GM19324 (cell line): ENCODE measurements around the gene POTEJ.
"Not testable (repeated sequence)": the region's sequence is repeated elsewhere in the genome, so short reads cannot be mapped to it uniquely, and the experiment has no call there.

ENCODE experiments used
- ATAC-seq: cut with Tn5 transposase; IDR thresholded peaks from one replicate; pipeline ENCODE4 v1.9.1; 2021; ENCODE audit warnings: mild to moderate bottlenecking, moderate library complexity; ENCODE audit not compliant: unreplicated experiment, low FRiP score

The POTEJ gene

DNA sequence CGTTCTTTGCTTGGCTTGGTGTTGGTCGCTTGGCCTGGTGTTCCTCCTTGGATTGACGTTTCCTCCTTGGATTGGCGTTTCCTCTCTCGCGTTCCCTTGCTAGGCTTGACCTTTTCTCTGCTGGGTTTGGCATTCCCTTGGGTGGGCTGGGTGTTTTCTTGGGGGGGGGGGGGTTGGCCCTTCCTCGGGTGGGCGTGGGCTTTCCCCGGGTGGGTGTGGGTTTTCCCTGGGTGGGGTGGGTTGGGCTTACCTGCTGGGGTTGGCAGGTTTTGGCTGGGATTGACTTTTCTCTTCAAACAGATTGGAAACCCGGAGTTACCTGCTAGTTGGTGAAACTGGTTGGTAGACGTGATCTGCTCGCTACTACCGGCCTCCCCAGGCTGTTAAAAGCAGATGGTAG is at the start of gene POTEJ:
Gene POTEJ (plus strand): TSS at position 301 of the 400 bp plus-strand sequence. CDS start 93 bp downstream, at position 394.
- not testable (repeated sequence) for ATAC-seq

DNA sequence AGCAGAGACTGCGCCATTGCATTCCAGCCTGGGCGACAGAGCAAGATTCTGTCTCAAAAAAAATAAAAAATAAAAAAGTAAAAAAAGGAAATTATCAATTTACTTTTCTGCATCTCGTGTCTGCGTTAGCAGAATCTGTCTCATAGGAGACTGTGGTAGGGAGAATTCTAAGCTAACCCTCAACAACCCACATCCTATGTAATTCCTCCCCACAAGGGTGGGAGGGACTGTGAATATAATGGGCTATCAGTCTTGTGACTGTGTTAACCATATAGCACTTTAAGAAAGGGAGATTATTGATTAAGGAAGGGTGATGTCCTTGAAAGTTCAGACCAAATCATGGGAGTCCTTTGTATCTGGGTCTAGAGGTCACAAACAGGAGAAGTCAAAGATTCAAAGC is 45.1 kb upstream of the POTEJ start:
- ATAC-seq: not testable (repeated sequence)

DNA sequence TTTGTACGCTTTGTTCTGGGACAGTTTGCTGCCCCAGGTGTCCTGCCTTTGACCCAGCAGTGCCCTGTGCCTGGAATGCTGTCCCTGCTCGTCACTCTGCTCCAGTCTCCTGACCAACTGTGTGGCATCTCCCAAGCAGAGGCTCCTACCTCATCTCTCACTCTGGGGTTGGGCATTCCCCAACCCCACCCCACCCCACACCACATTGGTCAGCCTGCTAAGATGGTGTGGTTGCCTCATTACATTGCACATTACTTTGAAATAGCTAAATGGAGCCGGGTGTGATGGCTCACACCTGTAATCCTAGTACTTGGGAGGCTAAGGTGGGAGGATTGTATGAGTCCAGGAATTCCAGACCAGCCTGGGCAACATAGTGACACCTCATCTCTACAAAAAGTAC is 39.3 kb upstream of the POTEJ start:
- ATAC-seq: not testable (repeated sequence)

DNA sequence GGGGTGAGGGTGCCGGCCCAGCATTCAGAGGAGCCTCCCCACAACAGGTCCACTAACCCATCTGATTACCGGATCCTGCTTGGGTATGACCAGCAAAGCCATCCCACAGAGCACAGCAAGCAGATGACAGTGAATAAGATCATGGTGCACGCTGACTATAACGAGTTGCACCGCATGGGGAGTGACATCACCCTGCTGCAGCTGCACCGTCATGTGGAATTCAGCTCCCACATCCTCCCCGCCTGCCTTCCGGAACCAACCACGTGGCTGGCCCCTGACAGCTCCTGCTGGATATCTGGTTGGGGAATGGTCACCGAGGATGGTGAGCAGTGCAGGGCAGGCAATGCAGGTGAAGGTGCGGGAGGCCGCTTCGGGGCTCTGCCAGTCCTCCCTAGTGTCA is 37.0 kb upstream of the POTEJ start:
- ATAC-seq: not testable (repeated sequence)

DNA sequence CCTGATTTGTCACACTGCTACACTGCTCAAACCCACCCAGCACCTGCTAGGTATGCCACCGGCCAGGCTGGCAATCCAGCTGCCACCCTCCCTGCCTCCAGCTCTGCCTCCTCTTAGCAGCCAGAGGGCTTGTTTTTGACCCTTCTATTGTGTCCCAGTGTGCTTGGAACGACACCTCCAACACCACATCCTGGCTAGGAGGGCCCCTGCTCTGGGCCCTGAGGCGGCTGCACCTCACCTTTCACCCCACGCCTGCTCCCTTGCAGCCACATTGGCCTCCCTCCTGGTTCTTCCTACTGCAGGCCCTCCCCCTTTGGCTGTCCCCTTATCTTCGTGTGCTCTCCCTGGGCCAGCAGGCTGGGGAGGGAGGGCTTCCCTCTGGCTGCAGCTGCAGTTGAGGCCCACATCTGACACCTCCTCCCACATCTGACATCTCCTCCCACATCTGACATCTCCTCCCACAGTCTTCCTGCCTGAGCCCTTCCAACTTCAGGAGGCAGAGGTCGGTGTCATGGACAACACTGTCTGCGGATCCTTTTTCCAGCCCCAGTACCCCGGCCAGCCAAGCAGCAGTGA is 34.9 kb upstream of the POTEJ start:
- not testable (repeated sequence) for ATAC-seq

DNA sequence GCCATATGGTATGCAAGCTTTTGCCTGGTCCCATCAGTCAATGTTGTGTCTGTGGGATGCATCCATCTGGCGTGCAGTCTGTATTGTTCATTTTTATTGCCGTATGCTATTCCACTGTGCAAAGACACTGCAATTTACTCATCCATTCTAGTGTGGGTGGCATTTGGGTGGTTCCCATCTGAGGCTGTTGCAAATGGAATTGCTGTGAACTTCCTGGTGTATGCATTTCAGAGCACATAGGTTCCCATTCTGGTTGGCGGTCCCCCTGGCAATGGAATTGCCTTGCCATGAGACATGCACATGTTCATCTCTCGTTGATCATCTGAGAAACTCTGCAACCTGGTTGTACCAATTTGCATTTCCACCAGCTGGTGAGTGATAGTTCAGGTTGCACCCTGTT is 33.7 kb upstream of the POTEJ start:
- not testable (repeated sequence) for ATAC-seq

DNA sequence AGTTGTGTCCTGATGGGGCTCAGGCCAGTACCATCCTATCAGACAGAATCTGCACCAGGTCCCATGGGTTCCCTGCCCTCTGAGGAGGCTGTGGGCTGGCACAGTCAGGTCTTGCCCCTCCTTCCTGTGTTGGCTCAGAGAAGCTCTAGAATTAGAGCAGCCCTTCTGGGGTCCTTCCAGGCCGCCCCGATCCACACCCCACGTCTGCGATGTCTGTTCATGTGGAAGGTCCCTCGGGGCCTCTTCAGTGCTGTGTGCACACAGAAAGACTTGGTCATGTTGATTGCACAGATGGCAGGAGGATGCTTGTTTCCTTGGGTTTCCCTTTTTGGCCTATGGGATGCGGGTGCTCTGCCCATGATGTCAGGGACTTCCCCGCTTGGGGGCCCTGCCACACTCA is 32.1 kb upstream of the POTEJ start:
- not testable (repeated sequence) for ATAC-seq

DNA sequence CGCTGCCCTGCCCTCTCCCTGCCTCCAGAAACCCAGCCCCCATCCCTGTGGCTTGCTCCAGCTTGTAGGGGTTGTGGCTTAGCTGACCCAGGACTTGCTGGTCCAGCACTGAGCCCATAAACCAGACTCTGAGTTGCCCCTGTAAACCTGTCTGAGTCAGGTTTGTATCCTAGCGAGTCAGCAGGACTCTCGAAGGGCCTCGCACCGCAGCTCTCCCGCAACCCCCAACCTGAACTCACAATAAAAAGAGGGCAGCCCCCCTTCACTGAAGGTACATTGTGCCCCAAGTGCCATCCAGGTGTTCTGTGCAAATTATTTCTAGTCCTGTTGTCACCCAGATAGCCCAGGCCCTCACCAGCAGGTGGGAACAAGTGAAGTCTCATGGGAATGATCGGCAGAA is 29.7 kb upstream of the POTEJ start:
- not testable (repeated sequence) for ATAC-seq

DNA sequence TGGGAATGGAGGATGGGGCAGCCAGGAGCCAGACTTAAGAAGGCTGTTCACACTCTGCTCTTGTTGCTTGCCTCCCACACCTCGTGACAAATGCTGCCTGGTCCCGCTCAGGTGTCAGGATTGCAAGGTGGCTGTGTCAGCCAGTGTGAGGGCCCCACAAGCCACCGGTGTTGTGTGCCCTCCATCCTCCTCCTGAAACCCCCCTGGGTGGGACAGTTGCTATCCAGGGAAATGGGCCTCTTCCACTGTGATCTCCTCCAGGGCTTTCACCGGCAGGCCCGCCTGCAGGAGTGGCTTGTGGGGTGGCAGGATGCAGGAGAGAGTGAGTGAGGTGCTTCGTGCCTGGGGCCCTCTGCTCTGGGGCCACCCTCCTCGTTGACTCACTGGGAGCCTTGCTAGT is 28.3 kb upstream of the POTEJ start:
- ATAC-seq: not testable (repeated sequence)

DNA sequence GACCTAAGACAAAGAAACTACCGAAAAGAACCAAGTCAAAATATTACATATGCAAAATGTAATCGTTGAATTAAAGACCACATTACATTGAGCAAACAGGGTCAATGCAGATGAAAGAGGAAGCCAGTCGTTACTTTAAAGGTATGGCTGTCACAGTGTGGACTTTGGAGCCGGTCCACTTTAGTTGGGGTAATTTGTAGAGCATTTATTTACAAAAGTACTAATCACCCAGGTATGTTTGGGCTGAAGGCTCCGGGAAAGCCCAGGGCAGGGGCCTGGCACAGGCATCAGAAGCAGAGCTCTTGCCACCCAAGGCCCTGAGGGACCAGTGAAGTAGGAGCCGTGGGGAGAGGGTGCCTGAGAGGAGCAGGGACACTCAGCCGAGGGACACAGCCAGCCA is 27.7 kb upstream of the POTEJ start:
- ATAC-seq: not testable (repeated sequence)

DNA sequence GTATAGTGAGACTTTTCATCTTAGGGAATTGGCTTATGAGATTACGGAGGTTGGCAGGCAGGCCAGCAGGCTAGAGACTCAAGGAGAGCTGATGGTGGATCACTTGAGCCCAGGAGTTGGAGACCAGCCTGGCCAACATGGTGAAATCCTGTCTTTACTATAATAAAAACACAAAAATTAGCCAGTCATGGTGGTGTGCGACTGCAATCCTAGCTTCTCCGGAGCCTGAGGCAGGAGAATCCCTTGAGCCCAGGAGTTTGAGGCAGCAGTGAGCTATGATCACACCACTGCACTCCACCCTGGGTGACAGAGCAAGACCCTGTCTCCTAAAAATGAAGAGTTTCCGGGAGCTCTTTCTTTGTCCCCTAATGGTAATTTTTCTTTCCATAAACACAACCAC is 26.5 kb upstream of the POTEJ start:
- ATAC-seq: not testable (repeated sequence)

DNA sequence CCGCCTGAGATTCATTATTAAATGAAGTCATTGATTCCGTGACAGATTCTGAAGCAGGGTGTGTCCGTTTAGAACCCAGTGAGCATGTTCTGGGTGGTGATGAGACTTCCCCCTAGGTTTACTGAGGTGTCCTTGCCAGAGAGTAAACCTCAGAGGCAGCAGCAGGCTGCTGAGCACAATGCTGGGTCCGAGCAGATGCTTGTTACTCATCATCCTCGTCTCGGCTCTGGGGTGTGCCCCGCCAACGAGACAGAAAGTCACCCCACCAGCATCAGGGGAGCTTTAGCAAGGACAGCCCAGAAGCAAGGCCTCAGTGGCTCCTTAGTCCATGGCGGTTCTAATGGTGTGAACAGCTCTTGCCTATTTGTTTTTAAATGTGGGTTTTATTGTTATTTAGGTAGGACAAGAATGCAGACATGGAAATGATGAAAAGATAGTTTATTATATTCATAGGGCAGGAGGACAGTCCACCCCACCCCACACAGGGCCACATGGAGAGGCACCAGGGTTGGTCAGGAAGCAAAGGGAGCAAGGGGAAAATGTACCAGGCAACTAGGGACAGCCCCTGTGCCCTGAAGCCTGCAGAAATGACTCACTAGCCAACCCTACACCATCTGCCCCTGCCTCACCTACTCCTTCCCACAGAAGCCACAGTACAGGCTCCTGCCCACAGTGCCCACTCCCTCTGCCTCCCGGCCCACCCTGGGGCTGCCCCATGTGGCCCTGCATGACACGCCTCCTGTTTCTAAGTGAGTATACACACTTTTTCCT is 22.4 kb upstream of the POTEJ start:
- ATAC-seq: peak; percentile 37

DNA sequence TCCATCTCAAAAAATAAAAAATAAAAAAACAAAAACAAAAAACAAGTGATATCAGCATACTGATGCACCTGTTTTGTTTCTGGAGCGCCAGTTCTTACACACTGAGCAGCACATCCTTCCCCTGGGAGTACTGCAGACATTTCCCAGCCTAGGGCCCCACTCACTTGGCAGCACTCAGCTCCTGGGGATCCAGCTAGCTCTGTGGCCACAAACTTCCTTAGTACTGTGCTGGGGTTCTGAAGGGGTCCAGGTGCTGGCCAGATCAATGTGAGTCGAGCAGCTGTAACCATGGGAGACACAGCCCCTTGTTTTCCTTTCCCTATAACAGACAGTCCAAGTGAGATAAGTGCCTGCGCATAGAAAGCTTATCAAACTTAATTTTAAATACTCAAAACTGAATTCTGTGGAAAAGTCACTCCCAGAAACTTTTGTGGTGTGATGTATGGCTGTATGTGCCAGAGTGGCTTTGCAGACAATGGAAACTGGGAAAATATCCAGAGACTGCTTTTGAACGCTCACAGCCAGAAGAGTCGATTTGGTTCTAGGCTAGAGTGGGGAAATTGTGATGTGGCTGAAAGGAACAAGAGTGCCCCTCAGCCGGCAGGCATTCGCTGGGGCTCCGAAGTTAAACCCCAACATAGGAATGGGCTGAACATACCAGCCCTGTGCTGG is 20.9 kb upstream of the POTEJ start:
- ATAC-seq: not testable (repeated sequence)

DNA sequence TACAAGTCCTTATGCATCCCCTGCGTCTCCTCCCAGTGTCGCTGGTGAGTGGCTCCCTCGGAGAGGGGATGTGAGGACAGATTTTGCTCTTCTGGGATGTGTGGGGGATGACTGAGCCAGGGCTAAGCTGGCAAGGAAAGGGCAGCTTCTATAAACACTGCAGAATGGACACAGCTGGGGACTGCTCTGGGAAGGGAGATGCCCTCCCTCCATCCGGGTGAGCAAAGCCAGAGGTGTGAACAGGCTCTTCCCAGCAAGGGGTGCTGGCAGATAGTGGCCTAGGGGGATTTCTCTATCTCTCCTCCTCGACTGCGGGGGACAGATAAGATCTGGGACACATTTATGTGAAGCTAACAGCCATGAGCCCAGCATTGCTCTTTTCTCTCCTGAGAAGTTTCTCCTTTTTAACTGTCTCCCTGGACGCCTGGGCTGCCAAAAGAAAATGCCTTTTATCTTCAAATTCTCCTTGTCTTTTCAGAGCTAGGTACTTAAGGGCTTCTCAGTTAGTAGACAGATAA is 20.3 kb upstream of the POTEJ start:
- ATAC-seq: not testable (repeated sequence)

DNA sequence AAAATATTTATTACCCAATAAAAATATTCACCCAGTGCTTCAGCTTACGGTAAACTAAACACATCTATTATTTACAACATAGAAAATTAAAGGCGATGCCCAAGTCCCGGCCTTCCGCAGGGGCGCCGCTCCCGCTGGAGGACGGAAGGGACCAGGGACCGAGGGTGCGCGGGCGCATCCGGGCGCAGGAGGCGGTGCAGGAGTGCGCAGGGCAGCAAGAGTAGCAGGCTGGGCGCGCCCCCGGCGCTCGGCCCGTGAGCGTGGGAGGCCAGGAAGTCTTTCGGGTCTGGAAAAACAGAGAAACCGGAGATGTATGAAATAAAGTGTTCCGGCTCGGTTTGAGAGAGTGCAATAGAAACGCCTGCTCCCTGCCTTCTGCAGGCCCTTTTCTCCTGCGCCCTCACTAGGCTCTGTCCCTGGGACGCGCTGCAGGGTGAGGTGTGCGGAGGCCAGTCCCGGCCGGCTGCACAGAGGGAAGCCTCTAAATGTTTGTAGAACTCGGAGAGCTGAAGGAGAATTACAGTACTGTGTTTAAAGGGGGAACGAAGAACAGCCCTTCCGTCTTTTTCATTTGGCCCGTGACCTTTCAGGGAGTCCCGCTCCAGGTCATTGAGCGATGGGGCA is 18.3 kb upstream of the POTEJ start:
- not testable (repeated sequence) for ATAC-seq

DNA sequence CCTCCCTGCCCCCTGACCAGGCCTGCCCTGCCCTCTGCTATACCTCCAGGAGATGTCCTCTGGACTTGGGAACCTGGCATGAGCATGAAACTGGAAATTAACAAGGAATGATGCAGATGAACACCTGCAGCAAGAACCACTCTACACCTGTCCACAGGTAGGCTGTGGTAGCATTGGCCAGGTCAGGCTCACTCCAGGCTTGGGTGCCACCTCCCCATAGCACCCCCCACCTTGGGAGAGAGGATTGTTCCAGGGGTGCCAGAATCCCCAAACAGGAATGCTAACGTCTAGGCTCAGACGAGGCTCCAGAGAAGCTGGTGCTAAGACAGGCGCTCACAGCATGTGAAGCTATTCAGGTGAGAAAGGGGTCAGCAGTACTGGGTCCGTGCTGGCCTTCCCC is 17.2 kb upstream of the POTEJ start:
- not testable (repeated sequence) for ATAC-seq

DNA sequence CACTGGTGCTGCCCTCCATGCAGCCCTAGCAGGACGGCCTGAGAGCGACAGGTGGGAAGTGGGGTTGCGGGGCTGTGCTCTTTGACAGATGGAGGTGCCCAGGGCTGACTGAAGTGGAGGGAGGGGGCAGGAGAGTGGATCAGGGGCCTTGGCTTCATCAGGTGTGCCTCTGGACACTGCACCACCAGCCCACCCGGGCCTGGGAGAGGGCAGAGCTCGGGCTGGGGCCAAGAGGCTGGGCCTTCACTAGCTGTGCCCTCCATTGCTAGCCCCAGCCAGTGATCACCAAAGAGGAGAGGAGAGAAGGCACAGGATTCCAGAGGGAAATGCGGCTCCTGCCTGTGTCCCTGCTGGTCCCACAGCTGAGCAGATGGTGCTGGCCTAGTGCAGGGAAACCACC is 14.5 kb upstream of the POTEJ start:
- ATAC-seq: not testable (repeated sequence)

DNA sequence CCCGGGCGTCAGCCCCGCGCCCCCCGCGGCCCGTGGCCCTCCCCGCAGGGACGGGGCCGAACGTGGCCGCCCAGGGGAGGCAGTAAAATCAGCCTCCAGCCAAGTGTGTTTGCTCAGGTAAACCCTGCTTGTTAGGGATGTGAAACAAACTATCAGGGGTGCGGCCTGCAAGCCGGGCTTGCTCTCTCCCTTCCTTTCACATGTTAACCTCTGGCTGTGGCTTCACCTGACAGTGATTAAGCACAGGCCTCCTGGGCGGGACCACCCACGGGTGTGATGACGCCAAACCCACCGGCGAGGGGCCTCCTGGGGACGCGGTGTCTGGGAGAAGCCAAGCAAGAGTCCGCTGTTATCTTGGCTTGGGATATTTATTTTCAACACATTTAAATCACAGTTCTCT is 13.2 kb upstream of the POTEJ start:
- not testable (repeated sequence) for ATAC-seq

DNA sequence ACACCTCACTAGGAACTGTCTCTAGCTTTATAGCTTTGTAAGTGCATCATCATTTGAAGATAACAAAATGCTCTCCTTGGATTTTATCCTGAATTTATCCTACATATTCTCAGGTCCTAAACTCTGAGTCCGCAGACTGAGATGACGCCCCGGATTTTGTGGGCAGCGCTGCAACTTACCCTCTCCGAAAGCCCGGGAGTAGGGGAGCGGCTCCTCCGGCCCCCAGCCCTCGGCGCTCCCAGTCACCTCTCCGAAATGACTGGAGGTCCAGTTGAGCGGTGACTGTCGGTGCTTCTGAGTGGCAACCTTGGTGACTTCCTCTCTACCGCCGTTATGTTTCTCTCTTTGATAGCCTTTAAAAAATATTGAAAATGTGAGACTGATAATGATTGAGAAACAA is 12.8 kb upstream of the POTEJ start:
- not testable (repeated sequence) for ATAC-seq

DNA sequence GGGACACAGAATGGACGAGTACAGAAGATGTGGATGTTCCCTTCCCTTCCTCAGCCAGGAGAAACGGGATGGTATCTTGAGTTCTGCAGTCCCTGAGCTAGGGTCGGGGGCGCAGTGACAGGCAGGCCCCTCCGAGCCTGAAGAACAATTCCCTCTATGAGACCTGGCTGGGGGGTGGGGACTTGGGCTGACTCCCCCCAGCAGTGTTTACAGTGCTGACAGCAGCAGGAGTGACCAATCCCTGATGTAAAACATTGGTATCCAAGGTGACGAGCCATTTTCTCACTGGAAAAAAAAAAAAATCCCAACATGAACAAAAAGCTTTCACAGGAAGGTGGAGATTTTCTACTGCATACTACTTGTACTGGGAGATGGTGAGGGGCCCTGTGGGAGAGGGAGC is 11.8 kb upstream of the POTEJ start, which contains the start of gene CFC1:
Gene CFC1 (minus strand): TSS at position 183 of the 400 bp plus-strand sequence. CDS start 288 bp downstream, outside the sequence.
- not testable (repeated sequence) for ATAC-seq

DNA sequence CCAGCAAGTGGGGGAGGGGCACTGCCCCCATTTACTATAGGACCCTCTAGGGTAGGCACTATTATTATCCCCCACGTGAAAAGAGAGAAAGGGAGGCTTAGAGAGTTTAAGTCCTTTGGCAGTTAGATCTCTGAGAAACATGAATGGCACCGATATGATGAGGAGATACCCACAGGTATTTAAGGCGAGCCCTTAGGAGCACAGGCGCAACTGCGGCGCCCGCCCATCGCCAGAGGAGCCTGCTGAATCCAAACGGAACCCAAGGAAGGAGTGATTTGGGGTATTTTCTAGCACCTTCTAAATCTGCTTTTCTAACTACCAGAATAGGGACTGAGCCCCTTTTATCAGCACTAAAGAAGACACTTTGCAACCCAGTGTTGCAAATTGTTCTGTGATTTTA is 11.3 kb upstream of the POTEJ start:
- ATAC-seq: not testable (repeated sequence)
